GM06990 (cell line): ENCODE measurements around the gene CLNK.
A peak's percentile ranks its signal among the peaks of the same experiment; 100 is the strongest.

Experiments used
- DNase-seq: peaks from one replicate; pipeline ENCODE4 v3.0.0-alpha.2; 2011; ENCODE audit not compliant: insufficient read length; ENCODE audit errors: extremely low read depth
- H3K27me3 ChIP-seq: replicated peaks from 2 replicates; pipeline ENCODE4 v1.6.0; 2011; ENCODE audit warnings: low read length; ENCODE audit not compliant: control insufficient read depth, insufficient read depth
- H3K36me3 ChIP-seq: 2 replicates; pipeline ENCODE4 v1.5.1; 2011; ENCODE audit warnings: low read length; ENCODE audit not compliant: control insufficient read depth, insufficient read depth
- H3K4me3 ChIP-seq: replicated peaks from 2 replicates; pipeline ENCODE4 v1.5.1; 2011; ENCODE audit warnings: low read depth, mild to moderate bottlenecking, control low read depth, low read length
- CTCF ChIP-seq: IDR thresholded peaks from 2 replicates; pipeline ENCODE4 v1.5.1; 2011; ENCODE audit warnings: low read length, control low read depth, mild to moderate bottlenecking, inconsistent platforms; ENCODE audit not compliant: insufficient read depth, poor library complexity, severe bottlenecking

The CLNK gene

GRCh38 chr4:10671366-10671765, 13.2 kb downstream of the CLNK start:
- Histone ChIP-seq H3K36me3 (no peaks in the 10 kb centered on the region), H3K4me3 (no peak overlapping the region), H3K27me3 (no peaks in the 10 kb centered on the region)
- TF ChIP-seq CTCF, result no peak
- peak; percentile 55 for DNase-seq

GRCh38 chr4:10670321-10670720, 14.2 kb downstream of the CLNK start:
- no peaks in the 10 kb centered on the region for H3K27me3 ChIP-seq
- no peak overlapping the region for H3K4me3 ChIP-seq
- no peak for DNase-seq
- no peak for TF ChIP-seq CTCF
- H3K36me3 ChIP-seq, result no peaks in the 10 kb centered on the region

- Histone ChIP-seq H3K36me3 (no peaks in the 10 kb centered on the region), H3K4me3 (no peak overlapping the region), H3K27me3 (no peaks in the 10 kb centered on the region)
- DNase-seq, result no peak
- TF ChIP-seq CTCF, result no peak
Observed at GRCh38 chr4:10667701-10668326, 16.8 kb downstream of the CLNK start.

- no peak for DNase-seq
- no peak overlapping the region for H3K4me3 ChIP-seq
- peak; percentile 5 for TF ChIP-seq CTCF
- no peaks in the 10 kb centered on the region for H3K27me3 ChIP-seq
- no peaks in the 10 kb centered on the region for H3K36me3 ChIP-seq
Observed at GRCh38 chr4:10666616-10667015, 18.0 kb downstream of the CLNK start.

GRCh38 chr4:10664408-10664807, 20.2 kb downstream of the CLNK start:
- no peak for DNase-seq
- Histone ChIP-seq H3K27me3 (no peaks in the 10 kb centered on the region), H3K36me3 (no peaks in the 10 kb centered on the region), H3K4me3 (no peak overlapping the region)
- no peak for TF ChIP-seq CTCF

- Histone ChIP-seq H3K4me3 (no peak overlapping the region), H3K27me3 (no peaks in the 10 kb centered on the region), H3K36me3 (no peaks in the 10 kb centered on the region)
- no peak for TF ChIP-seq CTCF
- no peak for DNase-seq
Observed at GRCh38 chr4:10662937-10663336, 21.6 kb downstream of the CLNK start.
